Cardiac fibroblast (primary cell): ENCODE data around the gene ATP6V0C.

ENCODE experiments used
- DNase-seq, 2 donors: peaks; one replicate each; pipeline versions ENCODE4 v3.0.0 to v3.0.0-alpha.2; 2010; ENCODE audit warnings: low read depth in 2 of 2
- H3K4me3 ChIP-seq, 2 donors: replicated peaks in 1 of 2; 1 replicate in 1 of 2; 2 replicates in 1 of 2; pipeline ENCODE4 v1.5.1; 2011; ENCODE audit warnings: low read depth in 2 of 2, low read length in 2 of 2, mild to moderate bottlenecking in 2 of 2, moderate library complexity in 1 of 2
- TF ChIP-seq, protein P1 (sequence below): IDR thresholded peaks from one replicate; pipeline ENCODE4 v1.5.1; 2011; ENCODE audit warnings: low read depth, mild to moderate bottlenecking, low read length, inconsistent platforms

Gene ATP6V0C

DNA sequence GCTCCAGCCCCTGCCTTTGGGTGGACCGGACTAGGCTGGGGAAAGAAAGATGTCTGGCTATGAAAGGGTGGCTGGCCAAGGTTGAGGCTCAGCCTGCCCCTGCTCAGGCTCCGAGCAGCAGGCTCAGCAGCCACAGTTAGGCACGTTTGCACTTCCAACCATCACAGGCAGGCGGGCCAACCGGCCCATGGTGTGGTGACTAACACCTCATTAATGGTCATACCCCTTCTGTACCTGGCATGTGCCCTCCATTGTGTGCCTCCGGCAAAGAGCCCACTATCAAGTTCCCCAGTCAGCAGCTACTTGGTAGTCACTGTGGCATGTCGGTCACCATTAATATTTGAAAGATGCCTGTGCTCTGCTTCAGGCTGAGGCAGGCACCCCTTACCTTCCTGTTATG lies 32.1 kb upstream of the ATP6V0C start:
- TF ChIP-seq, protein P1, sequence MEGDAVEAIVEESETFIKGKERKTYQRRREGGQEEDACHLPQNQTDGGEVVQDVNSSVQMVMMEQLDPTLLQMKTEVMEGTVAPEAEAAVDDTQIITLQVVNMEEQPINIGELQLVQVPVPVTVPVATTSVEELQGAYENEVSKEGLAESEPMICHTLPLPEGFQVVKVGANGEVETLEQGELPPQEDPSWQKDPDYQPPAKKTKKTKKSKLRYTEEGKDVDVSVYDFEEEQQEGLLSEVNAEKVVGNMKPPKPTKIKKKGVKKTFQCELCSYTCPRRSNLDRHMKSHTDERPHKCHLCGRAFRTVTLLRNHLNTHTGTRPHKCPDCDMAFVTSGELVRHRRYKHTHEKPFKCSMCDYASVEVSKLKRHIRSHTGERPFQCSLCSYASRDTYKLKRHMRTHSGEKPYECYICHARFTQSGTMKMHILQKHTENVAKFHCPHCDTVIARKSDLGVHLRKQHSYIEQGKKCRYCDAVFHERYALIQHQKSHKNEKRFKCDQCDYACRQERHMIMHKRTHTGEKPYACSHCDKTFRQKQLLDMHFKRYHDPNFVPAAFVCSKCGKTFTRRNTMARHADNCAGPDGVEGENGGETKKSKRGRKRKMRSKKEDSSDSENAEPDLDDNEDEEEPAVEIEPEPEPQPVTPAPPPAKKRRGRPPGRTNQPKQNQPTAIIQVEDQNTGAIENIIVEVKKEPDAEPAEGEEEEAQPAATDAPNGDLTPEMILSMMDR, result no peak
- no peak overlapping the region for H3K4me3 ChIP-seq
- no peak for DNase-seq

DNA sequence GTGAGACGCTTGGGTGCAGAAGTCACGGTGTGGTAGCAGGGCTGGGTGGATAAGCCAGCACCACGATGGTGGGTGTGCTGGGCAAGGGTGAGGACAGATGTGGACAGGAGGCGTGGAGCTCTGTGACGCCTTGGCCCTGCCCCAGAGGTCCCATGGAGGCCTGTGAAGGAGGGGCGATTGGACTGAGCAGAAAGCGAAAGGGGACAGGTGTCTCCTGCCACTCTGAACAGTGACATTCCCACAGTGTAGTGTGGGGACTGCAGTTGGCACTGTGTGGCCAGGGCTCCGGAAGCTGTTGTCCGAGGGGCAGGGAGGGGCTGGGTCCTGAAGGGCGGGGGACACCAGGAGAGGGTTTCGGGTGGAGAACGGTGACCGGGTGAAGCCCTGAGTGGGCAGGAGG lies 31.5 kb upstream of the ATP6V0C start:
- TF ChIP-seq, protein P1, result no peak
- no peak for DNase-seq
- H3K4me3 ChIP-seq, result no peak overlapping the region

DNA sequence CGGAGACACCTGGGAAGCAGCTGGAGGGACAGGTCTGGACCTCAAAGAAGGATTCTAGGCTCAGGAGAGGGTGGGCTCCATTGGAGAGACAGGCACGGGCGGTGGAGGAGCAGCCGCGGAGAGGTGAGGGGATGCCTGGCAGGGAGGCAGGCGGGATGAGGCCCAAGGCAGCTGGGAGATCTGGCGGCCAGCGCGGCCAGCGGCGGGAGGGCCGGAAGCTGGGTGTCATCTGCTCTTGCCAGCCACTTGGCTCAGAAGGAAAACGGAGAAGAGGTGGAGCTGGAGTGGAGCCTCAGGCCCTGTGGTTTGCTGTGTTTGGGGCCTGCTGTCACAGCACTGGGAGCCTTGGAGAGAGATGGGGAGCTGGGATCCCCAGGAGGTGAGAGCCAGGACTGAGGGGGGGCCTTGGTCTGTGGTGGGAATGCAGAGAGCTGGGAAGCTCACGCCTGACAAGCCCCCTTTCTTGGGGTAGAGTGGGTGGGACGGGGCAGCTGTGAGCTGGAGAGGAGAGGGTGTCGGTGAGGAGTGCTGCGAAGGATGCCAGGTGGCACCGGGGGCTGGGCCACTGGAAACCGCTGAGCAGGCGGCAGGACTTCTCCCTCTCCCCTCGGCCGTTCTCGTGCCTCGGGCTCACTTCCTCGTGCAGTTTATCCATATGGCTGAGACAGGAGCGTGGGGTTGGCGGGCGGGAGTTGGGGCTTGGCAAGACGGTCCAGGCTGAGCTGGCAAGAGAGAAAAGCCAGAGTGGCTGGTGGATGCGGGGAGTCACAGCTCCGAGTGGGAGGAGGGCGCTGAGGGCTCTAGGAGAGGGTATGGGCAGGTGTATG lies 30.8 kb upstream of the ATP6V0C start:
- H3K4me3 ChIP-seq, result no peak overlapping the region
- peak; percentile 42 to 69 for DNase-seq
- TF ChIP-seq, protein P1, result no peak

DNA sequence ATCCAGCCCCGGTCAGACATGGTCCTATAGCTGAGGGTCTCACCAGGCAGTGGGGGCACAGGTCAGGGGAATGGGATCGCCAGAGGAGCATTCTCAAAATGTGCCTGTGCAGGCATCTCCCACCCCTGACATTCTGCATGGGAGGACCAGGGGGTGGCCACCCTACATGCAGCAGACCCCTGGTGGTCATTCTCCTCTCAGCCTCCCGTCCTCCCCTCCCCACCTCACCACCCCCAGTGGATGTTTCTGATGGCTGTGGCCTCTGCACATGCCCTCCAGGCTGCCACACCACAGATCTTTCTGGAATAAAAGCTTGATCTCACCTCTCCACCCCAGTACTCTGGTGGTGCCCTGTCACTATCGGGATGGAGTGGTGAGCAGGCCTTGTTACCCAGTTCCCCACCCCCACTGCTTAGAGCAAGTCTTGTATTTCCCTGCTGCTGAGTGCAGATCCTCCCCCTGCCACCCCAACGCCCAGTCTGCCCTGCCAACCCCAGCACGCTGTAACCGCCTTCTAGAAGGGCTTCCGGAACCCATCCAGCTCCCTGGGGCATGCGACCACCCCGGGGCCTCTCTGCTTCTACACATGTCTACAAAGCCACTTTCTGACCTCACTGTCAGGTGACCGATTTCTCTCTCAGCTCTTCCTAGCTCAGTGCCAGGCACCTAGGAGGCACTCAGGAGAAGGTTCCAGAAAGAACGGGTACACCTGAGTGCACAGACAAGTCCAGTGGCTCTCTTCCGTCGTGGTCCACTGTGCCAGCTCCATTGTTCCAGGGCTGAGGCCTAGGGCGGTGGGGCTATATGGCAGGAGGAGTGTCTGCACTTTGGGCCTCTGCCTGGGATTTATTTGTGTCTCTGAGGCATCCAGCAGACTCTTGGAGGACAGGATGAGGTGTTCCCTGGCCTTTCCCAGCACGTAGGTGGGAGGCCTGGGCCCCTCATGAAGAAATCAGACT lies 29.5 kb upstream of the ATP6V0C start:
- no peak overlapping the region for H3K4me3 ChIP-seq
- no peak for DNase-seq
- TF ChIP-seq, protein P1, result no peak

DNA sequence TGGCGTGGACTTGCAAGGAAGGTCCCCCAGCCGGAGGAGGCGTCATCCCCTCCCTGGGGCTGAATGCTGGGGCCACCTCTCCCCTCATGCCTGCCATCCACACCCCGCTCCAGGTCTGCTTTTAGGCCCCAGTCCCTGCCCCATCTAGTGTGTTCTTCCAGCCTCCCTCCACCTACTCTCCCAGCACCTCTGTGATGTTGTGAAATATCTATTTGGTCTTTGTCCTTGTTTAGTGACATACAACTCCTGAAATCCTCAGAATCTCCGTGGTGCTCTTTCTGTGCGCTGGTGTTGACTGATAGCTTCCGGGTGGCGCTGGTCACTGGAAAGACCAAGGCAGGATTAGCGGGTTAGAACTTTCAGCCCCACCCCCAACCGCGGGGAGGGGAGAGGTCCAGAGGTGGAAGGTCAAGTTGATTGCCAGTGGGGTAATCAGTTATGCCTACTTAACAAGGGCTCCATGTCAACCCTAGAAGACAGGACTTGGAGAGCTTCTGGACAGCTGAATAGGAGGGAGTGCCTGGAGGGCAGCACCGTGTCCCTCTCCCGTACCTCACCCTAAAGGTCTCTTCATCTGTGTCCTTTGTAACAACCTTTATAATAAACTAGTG lies 28.7 kb upstream of the ATP6V0C start:
- TF ChIP-seq, protein P1, result no peak
- no peak for DNase-seq
- H3K4me3 ChIP-seq, result no peak overlapping the region

DNA sequence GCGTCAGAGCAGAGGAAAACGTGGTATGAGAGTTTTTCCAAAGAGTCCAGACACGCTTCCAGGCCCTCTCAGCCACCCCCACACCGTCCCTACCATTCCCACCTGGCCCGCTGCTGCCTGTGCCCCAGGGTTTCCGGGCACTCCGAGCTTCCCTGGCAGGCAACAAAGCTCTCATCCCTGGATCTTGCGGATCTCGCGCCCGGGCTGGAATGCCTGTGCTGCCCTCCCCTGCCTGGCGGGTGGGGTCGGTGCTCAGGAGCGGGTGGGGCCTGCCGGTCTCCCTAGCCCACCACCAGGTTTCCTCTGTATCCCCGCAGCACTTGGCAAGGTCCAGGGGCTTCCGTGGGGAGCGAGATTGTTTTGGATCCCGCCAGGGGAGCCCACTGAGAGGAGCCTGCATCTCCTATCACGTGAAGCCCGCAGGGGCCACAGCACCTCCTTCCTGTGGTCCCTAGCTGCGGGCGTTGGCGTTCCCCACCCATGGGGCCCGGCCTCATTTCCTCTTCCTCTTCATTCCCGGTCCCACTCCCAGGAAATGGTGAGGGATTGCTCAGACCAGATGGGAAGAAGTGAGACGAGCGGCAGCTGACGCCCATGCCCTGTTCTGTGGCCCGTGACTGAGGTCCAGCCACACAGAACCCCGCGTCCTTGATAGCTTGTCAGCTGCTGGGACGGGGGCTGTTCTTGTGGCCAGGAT lies 27.8 kb upstream of the ATP6V0C start:
- TF ChIP-seq, protein P1, result no peak
- DNase-seq, result no peak
- H3K4me3 ChIP-seq, result no peak overlapping the region
